M059J (cell line): ENCODE data around the gene PPP1R12B. TPM values are rescaled to one million over a fixed set of nuclear protein-coding genes. Genes with fewer than 3 reads are reported as not detected.
"Not testable (repeated sequence)": the region's sequence is repeated elsewhere in the genome, so short reads cannot be mapped to it uniquely, and the experiment has no call there.

Source experiments
- DNase-seq: peaks from one replicate; pipeline ENCODE4 v3.0.0-alpha.2; 2012; ENCODE audit warnings: low read depth
- total RNA-seq: library from RNA; depleted of rRNA; stranded (reverse); fragments of >200 nt; shearing (Covaris generic); gene quantifications from 2 replicates; pipeline ENCODE4 v1.2.3, GENCODE V29; 2014

Gene PPP1R12B
- total RNA-seq, 1 experiment from 2014 or later = 9.3 TPM

DNA sequence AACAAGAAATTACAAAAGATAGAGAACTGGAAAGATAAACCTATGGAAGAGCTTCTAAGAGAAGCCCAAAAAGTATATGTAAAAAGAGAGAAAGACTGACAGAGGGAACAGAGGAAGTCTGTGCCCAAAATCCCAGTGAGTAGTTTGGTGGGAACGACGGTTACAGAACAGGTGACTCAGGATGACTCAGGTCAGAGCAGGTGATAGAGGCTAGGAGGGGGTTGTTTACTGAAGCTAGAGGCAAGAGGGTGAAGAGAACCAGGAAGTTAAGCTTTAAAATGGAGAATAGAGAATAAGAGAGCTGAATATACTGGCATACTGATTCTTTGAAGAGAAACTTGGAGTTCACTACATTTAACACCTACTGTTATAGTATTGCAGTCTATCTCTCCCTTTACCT is 134.9 kb downstream of the PPP1R12B start:
- peak; percentile 75 for DNase-seq

DNA sequence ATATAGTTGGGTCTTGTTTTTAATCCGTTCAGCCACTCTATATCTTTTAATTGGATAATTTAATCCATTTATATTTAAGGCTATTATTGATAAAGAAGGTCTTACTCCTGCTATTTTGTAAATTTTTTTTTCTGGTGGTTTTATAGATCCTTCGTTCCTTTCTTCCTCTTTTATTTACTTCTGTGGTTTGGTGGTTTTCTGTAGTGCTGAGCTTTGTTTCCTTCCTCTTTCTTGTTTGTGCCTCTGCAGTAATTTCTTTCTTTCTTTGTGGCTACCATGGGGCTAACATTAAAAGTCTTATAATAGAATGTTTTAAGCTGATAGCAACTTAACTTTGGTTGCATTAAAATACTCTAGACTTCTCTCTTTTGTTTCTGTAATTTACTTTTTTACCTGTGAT is 135.5 kb downstream of the PPP1R12B start:
- DNase-seq = peak; percentile 18

DNA sequence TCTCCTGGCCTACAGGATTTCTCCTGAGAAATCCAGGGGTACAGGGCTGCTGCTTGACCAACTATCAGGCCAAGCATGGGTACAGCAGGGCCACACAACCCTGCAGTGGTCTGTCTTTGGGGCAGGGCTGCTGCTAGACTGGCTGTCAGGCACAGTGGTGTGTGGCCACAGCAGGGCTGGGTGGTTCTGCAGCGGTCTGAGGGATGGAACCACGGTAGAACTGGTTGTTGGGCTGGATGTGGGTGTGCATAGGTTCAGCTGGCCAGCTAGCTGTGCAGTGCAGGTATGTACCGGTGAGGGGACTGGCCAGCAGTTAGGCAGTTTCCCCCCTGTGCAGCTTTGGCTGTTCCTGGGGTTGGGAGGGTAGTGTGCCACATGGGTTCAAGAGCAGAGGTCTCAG is 136.3 kb downstream of the PPP1R12B start:
- DNase-seq = not testable (repeated sequence)

DNA sequence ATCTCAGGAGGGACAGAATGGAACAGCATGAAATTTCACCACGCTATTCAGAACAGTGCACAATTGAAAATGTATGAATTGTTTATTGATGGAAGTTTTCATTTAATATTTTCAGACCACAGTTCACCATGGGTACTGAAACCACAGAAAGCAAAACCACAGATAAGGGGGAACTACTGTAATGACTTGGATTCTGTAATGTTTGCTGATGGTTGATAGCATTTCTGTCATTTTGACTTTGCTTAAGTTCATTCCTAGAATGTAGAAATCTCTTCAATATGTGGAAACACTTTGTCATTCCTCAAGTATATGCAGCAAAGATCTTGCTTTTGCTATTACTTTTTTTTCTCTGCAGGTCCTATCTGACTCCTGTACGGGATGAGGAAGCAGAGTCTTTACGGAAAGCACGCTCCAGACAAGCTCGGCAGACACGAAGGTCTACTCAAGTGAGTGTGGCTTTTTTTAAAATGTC is 139.7 kb downstream of the PPP1R12B start:
- not testable (repeated sequence) for DNase-seq

DNA sequence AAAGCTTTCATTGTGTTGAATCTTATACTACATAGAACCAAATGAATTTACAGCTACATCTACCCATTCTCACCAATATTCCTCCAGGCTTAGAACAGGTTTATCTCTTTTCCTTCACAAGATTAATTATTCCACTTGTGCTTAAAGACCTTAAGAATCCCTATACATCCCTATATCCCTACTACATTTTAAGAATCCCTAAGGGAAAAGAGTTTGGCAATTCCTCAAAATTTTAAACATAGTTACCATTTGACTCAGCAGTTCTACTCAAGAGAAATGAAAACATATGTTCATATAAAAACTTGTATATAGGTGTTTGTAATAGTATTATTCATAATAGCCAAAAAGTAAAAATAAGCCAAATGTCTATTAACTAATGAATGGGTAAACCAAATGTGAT is 140.6 kb downstream of the PPP1R12B start:
- not testable (repeated sequence) for DNase-seq

DNA sequence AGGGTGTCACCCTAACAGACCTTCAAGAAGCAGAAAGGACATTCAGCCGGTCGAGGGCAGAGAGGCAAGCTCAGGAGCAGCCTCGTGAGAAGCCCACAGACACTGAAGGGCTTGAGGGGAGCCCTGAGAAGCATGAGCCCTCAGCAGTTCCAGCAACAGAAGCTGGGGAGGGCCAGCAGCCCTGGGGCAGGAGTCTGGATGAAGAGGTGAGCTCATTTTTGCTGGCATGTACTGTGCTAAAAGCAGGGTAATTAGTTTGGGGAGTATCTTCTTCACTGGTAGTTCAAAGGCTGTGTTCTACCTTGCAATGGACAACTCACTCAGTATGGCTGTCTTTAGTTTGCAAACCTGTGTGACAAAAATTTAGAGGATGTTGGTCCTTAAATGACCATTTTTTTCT is 144.6 kb downstream of the PPP1R12B start:
- not testable (repeated sequence) for DNase-seq

DNA sequence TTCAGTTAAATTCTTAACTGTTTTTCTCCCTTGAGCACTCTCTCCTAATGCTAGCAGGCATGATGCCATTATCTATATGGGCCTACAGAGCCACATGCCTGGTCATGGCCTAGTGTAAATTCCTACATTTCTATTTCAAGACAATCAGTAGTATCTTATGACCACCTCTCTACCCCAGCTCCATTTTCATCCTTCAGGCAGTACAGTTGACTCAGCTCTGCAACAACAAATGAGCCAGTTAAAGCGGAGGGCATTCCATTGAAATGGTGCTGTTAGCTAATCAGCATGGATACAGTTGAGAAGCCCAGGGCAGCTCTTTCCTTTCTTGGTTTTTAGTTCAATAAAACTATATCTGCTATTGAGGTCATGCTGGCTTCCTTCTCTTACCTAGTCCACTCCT is 150.0 kb downstream of the PPP1R12B start:
- DNase-seq = peak; percentile 7

DNA sequence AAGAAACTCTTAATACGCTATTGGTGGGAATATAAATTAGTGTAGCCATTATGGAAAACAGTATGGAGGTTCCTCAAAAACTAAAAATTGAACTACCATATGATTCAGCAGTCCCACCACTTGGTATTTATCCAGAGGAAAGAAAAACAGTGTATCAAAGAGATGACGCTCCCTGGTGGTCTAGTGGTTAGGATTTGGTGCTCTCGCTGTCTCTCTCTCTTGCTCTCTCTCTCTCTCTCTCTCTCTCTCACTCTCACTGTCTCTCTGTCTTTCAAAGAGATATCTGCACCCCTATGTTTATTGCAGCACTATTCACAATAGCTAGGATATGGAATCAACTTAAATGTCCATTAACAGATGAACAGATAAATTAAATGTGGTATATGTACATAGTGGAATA is 151.5 kb downstream of the PPP1R12B start:
- DNase-seq = not testable (repeated sequence)

DNA sequence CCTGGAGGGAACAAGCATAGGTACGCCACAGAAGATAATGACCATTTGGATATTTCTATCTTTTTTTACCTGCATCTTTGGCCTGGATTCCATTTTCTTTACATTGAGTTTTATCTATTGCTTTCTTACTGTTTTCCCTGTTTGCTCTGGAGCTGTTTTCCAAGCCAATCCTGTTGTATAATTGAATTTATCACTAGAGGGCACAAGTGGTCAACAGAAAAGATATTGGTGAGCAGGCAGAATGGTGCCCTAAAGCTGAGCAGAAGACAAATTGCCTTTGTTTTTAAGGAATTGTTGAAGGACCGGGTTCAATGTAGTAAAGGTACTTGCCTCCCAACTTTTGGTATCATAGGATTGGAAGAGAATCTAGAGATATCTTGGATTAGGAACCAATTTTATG is 152.8 kb downstream of the PPP1R12B start:
- peak; percentile 46 for DNase-seq

DNA sequence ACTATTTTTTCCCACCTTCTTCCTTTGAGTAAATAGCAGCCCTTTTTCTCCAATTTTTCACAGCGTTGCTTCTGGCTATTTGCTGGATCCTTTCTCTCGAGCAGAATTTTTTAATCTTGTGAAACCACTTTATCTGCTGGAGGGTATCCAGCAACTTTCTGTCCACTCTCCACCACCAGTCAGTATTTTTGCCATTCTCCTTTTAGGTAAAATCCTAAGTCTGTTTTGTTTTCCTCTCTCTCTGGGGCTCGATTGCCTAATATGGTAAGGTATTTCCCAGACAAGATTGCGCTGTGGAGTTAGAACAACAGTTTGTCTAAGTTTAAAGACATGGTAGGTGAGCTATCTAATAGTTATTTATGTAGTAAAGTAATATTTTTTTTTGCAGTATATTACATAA is 156.9 kb downstream of the PPP1R12B start:
- DNase-seq = peak; percentile 84

DNA sequence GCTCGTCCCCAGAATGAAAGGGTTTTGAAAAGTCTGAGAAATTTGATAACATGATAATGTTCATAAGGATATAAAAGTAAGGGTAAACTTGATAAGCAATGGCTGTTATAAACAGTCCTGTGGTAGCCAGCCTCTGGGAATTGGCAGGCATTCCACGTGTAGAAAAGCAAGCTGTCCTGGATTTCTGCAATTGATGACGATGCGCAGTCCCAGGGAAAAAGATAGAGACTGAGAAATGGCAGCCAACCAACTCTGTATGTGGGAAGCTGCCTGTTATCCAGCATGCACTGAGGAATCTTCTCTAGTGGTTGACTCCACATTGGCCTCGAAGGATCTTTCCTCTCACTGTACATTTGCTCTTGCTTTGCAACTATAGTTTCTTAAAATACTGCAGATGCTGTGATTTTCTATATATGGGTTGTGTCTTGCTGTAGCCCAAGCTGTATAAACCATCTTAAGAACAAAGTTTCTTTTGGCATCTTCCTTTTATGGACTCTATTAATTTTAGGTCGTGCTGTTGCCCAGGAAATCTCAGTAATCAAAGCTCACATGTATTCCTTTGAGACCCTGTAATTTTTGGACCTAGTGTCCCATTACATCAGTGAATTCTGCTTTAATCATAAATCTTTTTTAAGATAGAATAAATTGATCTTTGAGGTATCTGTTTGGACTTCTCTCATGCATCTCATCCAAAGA is 157.5 kb downstream of the PPP1R12B start:
- DNase-seq = peak; percentile 12

DNA sequence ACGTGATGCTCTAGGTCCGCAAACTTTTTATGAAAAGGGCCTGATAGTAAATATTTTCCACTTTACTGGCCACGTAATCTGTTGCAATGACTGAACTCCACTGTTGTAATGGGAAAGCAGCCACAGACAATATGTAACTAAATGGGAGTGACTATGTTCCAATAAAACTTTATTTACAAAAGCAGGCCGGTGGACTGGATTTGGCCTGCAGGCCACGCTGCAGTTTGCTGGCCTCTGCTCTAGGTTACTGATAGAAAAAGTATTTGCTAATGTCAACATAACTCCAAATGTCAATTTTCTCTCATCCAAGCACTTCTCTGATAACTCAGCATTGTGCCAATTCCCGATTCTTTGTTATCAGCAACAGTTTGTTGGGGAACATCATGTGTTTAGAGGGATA is 160.4 kb downstream of the PPP1R12B start:
- DNase-seq = not testable (repeated sequence)

DNA sequence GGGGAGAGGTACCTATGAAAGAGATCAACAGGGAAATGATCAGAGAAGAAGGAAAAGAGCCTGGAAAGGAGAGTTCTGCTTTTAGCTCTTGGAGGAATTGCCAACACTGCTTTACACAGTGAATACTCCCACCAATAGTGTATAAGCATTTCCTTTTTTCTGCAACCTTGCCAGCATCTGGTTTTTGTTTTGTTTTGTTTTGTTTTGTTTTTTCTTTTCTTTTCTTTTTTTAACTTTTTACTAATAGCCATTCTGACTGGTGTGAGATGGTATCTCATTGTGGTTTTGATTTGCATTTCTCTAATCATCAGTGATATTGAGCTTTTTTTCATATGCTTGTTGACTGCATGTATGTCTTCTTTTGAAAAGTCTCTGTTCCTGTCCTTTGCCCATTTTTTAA is 165.4 kb downstream of the PPP1R12B start:
- DNase-seq = not testable (repeated sequence)

DNA sequence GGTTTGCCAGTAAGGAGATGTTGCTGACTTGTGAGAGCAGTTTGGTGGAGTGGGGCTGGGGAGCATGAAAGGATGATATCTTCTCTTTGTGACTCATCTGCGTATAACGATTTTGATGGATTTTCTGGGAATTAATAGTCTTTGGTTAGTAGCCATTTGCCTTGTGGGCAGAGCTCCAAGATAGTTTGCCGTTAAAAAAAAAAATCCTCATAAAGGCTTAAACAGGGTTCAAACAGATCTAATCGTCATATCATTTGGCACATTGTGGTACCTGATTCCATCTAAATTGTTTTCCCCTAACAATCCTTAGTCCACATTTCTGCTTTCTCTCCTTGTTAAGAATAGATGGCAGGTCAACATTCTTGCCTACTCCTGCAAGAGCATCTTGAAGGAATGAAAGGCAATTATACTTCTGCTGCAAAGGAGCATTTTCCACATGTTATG is 168.0 kb downstream of the PPP1R12B start:
- DNase-seq = peak; percentile 39

DNA sequence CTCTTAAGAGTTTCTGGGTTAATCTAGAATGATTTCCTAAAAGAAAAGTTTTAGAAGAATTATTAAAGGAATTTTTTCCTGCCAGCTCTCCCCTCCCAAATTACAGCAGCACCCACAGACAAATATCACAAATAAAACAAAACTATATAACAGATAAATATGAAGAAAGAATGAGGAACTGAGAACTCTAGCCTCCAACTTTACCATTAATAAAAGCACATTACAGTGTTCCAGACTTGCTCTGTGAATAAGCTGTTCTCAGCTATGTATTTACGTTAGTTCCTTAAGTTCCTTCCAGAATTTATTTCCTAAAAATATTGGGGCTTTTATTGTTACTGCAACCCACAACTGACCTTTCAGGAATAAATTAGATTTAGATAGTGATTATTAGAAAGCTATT is 168.6 kb downstream of the PPP1R12B start:
- DNase-seq = not testable (repeated sequence)

DNA sequence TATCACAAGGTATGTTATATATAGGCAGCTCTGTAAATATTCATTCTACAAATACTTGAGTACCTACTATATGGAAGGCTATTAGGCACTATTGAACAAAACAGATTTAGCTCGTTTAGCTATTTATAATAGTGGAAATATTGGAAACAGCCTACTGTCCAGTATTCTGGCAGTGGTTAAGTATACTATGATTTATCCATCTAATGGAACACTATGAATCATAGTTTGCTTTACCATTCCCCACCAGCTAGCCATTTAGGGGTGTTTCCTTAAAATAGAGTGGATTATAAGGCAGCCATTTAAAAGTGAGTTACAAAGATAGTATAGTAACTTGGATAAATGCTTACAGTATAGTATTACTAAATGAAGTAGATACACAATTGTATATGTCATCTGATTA is 169.7 kb downstream of the PPP1R12B start:
- DNase-seq = not testable (repeated sequence)

DNA sequence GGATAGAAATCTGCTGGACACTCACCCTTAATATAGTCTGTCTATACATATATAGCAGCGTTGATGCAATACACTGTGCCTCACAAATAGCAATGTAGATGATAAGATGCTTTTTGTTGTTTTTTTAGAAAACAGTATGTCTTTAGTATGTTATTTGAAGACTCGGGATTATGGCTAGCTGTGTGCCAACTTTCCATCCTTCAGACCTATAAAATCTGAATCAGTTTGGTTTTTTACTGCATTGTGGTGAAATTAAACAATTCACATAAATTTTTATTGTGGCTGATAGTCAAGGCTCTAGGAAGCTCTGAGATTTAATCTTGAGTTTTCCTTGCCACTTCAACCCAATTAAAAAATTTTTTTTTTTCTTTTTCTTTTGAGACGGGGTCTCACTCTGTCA is 170.4 kb downstream of the PPP1R12B start:
- DNase-seq = not testable (repeated sequence)

DNA sequence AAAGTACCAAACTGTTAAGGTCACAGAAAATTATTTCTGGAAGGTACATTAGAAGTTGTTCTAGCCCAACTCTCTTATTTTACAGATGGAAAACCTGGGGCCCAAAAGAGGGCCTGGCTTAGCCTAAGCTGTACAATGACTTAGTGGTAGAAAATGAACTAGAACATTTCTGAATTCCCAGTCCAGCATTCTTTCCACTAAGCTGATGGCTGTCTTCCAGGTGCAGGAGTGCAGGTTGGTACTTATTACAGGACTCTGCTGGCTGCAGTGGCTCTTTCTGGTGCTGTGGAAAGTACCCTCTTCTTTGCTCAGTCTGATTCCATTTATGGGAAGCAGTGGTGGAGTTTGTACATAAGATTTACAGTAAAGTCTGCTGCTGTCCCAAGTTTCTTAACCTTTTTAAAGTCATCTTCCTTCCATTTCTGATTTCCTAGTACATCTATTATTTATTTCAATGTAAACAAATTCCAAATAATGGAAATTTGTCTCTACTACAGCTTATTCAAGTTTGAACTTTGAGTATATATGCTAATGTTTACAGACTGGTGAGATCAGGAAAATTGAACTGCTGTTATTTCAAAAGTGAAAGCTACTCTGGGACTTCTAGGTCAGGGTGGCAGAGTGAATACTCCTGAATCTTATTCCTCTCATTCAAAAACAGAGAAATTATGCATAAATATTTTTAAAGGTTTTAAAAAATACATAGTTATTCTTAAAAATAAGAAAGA is 171.8 kb downstream of the PPP1R12B start:
- not testable (repeated sequence) for DNase-seq

DNA sequence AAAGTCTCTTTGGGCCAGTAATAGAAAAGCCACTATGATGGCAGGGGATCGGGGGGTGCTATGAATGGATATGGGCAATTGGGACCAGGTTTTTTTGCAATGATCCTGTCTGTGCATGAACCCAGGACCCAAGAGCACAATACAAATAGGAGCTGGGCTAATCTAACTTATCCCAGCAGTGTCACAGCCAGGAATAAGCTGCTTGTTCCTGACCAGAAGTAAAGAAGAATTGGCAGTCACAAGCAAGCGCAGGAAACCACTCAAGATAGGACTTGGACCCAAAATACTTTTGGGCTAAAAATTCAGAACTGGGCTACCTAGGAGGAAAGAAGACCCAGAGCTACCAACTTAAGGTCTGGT is 172.3 kb downstream of the PPP1R12B start:
- DNase-seq = not testable (repeated sequence)

DNA sequence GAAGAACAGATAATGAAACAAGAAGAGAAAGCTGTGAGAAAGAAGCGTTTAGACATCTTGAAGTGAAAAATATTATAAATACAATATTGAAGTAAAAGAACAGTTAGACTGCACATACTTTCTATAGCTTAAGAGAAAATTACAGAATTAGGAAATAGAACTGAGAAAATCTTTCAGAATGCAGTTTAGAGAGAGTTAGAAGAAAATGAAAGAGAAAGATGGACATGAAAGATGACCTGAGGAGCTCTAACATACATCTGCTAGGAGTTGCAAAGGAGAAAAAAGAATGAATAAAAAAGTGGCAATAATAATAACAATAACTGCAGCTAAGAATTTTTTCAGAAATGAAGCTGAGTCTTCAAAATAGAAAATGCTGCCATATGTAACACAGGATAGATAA is 173.0 kb downstream of the PPP1R12B start:
- DNase-seq = not testable (repeated sequence)

DNA sequence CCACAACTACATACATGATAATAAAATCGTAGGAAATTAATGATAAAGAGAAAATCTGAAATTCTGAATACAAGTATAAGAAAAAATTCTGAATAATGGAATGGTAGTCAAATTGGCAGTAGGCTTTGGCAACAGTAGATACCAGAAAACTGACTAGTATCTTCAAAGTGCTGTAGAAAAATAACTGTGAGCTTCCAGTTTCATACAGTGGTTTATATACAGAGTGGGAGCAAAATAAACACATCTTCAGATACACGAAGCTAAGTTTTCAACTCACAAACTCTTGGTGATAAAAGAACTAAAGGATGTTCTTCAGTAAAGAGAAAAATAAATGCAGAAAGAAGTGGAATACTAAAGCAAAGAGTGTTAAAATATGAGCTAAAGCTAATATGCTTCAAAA is 173.4 kb downstream of the PPP1R12B start:
- DNase-seq = no peak

DNA sequence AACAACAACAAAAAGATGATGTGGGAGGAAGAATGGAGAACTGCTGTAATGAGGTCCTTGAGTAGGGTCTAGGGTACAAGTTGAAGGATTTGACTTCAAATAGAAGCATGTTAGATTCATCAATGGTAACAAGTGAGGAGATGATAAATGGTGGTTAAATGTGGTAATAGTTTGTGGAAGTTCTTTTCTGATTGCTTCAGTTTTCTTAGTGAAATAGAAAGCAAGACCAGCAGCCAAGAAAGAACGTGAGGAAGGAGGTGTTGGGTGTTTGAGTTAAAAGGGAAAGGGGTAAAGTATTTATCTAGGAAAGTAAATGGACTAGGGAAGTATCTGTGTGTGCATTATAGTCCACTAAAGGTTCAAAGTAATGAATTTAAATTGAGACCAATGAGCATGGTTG is 177.6 kb downstream of the PPP1R12B start:
- DNase-seq = not testable (repeated sequence)

DNA sequence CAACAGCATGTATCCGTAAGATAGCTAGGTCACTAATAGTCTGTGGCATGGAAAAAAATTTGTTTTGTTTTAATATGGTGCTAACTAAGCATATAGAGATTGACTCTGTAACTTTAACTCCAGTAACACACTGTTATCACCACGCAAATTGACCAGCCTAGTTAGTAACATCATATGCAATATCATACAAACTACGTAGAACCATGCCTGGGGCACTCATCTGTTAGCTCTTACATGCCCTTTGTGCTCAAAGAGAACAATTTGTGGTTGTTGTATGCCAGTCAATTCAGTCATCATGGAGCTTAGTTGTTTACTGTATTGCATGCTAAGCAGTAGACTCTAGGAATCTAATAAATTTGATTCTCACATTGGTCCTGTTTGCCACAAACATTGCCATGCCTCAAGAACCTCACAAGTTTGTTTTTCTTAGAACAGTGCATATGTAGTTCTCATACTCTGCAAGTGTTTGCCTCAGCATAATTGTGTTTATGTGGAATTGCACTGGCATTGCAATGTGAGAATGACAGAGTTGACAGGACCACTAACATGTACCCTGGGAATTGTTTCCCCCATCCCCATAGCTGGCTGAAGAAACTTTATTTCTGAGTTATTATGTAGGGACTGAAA is 179.7 kb downstream of the PPP1R12B start:
- DNase-seq = peak; percentile 47
